Measurements from ENCODE around the gene ASIC2.
"Not testable (repeated sequence)": the region's sequence is repeated elsewhere in the genome, so short reads cannot be mapped to it uniquely, and the experiment has no call there.

ASIC2 gene

DNA sequence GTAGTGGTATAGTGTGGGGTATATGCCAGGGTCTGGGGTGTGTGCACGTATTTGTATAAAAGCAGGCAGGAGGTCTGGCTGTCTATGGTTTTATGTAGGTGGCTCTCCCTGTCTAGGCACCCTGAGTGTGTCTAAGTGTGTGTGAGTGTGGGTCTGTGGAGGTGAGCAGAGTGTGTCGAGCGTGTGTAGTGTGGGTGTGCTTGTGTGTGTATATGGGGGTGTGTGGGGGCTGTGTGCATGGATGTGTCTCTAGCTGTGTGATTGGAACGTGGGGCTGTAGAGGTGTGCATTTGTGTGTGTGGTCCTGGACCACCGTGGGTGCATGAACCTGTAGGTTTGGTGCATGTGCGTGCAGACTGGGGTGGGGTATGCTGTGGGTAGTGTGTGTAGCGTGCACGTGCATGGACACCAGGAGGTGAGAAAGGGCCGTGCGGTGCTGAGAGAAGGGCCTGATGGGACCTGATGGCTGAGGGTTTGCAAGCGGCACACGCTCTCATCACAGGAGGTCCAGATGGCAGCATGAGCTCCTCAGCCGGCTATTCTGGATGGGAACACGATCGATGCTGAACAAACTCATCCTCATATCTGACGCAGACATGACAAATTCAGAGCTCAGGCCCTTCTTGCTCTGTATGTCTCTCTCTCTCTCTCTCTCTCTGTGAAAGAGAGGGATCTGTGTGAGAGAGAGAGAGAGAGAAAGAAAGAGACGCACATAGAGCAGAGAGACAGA, 273.8 kb downstream of the ASIC2 start:
- DNase-seq (ENCODE audit: low spot score): no peak

- no peak for DNase-seq (ENCODE audit: low spot score)
Observed at GRCh38 chr17:33017366-33017765, 275.7 kb downstream of the ASIC2 start.

GRCh38 chr17:33016920-33017319, 276.2 kb downstream of the ASIC2 start:
- no peak for DNase-seq (ENCODE audit: low spot score)

GRCh38 chr17:33015716-33016346, 277.3 kb downstream of the ASIC2 start:
- DNase-seq (ENCODE audit: low spot score): no peak

DNA sequence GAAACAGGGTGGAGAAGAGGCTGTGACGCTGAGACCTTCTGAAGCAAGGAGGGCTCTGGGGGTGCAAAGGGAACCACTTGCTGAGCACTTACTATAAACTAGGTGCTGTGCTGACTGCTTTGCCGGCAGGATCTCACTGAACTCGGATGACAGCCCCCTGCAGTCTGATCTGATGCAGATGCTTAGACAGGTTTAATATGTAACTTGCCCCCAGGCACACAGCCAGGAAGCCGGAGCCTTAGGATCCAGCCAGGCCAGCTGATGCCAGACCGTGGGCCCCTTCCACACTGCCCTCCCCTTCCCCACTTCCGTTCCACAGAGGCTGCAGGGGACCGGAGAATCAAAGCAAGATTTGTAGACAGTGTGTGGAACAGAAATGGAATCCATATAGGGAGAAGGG, 278.3 kb downstream of the ASIC2 start:
- DNase-seq (ENCODE audit: low spot score): no peak

DNA sequence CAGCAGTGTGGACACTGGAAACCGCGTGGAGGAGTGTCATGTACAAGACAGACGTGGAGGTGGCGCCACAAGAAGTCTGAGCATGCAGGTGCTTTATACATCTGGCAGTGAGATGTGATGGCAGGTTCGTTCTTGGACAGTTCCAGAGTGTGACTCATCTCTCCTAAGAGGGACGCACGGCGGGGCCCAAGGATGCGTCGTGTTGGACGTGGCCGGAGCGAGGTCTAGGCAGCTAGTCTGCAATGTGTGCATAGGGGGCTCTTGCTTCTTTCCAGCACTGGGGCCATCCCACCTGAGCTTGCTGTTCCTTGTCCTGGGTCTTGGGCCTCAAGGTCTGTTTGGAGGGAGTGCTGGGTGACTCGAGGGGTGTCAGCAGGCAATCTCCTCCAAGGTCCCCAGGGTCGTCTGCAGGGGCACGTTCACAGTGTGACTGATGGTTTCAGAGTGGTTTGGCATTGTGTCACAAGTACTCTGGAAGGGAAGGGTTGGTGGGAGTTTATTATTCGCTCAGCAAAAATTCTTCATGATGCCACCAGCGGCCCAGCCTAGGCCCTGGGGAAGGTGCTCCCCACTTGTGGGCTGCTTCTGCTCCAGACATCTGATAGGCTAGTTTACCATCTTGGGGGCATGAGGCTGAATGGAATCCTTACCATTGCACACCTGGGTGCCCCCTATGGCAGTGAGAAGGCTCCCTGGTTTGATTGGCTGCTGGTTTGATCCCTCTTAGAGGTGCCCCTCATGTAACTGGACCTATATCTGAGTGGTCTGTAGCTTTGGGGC, 279.3 kb downstream of the ASIC2 start:
- no peak for DNase-seq (ENCODE audit: low spot score)

- DNase-seq (ENCODE audit: low spot score): no peak
Observed at GRCh38 chr17:33012522-33013033, 280.5 kb downstream of the ASIC2 start.

GRCh38 chr17:33009636-33010035, 283.5 kb downstream of the ASIC2 start:
- DNase-seq (ENCODE audit: low spot score): no peak

GRCh38 chr17:33007186-33007585, 285.9 kb downstream of the ASIC2 start:
- no peak for DNase-seq (ENCODE audit: low spot score)

DNA sequence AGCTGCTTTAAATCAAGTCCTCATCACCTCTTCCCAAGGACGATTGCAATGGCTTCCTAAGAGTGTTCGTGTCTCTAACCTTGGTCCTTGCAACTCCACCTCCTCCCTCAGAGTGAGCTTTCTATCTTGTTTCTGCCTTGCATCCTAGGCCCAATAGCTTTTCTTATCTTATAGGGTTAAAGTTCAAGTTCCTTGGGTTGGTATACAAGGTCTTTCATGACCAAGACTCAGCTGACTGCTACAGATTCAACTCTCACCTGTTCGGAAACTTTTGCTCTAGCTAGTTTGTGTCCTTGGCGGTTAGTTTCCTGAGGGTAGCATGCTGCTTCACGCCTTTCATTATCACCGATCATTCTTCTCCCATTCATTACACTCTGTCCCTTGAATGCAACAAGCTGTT, 290.8 kb downstream of the ASIC2 start:
- DNase-seq (ENCODE audit: low spot score): no peak

- no peak for DNase-seq (ENCODE audit: low spot score)
Observed at GRCh38 chr17:32998887-32999228, 294.2 kb downstream of the ASIC2 start.

GRCh38 chr17:32998111-32998886, 294.8 kb downstream of the ASIC2 start:
- DNase-seq (ENCODE audit: low spot score): peak; percentile 7

GRCh38 chr17:32995416-32996045, 297.6 kb downstream of the ASIC2 start:
- no peak for DNase-seq (ENCODE audit: low spot score)

GRCh38 chr17:32993977-32994376, 299.1 kb downstream of the ASIC2 start:
- no peak for DNase-seq (ENCODE audit: low spot score)

GRCh38 chr17:32992321-32993033, 300.6 kb downstream of the ASIC2 start:
- no peak for DNase-seq (ENCODE audit: low spot score)

DNA sequence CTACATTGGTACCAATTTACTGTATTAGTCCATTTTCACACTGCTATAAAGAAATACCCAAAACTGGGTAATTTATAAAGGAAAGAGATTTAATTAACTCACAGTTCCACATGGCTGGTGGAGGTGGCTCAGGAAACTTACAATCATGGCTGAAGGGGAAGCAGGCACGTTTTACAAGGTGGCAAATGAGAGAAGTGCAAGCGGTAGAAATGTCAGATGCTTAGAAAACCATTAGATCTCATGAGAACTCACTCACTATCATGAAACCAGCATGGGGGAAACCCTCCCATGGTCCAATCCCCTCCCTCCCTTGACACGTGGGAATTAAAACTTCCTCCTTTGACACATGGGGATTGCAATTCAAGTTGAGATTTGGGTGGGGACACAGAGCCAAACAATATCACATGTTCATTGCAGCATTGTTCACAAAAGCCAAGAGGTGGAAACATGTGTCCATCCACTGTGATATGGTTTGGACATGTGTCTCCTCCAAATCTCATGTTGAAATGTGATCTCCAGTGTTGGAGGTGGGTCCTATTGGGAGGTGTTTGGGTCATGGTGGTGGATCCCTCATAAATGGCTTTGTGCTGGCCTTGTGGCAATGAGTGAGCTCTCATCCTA, 304.5 kb downstream of the ASIC2 start:
- no peak for DNase-seq (ENCODE audit: low spot score)

- DNase-seq (ENCODE audit: low spot score): not testable (repeated sequence)
Observed at GRCh38 chr17:32987868-32988267, 305.2 kb downstream of the ASIC2 start.

- not testable (repeated sequence) for DNase-seq (ENCODE audit: low spot score)
Observed at GRCh38 chr17:32987453-32987805, 305.7 kb downstream of the ASIC2 start.

- no peak for DNase-seq (ENCODE audit: low spot score)
Observed at GRCh38 chr17:32985050-32985756, 307.9 kb downstream of the ASIC2 start.

- not testable (repeated sequence) for DNase-seq (ENCODE audit: low spot score)
Observed at GRCh38 chr17:32981611-32982010, 311.5 kb downstream of the ASIC2 start.

Data from putamen (tissue), 1 donor.